ENCODE data around the gene ETFBKMT. TPM values are rescaled to one million over a fixed set of nuclear protein-coding genes. Genes with fewer than 3 reads are reported as not detected.

Gene ETFBKMT
- total and polyA plus RNA-seq, 2 of the 13 experiments (the other 11 are each of a cell fraction or from before 2014, with no cell fraction given): 0.62 to 0.93 TPM

DNA sequence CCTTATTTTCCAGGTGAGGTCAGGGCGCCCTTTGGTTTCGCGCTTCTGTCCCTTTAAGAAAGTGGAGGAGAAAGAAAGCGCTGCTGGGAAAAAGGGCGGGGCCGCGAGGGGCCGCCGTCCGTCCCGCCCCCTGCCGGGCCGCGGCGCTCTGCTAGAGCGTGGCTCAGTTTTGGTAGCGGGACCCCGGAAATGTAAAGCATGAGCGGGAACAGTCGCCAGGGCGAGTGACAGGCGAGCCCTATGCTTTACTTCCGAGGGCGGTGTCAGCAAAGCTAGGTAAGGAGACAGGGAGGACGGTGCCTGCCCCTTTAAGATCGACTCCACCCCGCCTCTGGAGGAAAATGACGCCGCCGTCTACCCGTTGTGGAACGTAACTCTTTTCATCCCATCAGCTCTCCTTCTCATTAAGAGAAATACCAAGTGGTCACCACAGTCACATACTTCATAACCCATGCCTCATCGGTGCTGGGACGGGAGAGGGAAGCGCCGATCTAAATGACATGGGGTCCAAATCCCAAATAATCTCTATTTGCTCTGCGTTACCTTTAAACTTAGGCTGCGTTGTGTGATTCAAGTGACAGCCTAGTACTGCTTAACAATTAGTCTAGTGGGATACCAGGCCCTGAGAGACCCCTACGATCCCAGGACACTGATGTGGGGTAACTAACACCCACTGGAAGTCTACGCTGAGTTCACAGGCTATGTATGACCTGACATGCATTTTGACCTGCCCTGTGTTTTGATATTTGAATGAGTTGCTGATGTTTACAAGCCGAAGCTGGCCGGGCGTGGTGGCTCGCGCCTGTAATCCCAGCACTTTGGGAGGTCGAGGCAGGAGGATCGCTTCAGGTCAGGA lies at the start of gene ETFBKMT (continued):
- TF ChIP-seq, protein P1, sequence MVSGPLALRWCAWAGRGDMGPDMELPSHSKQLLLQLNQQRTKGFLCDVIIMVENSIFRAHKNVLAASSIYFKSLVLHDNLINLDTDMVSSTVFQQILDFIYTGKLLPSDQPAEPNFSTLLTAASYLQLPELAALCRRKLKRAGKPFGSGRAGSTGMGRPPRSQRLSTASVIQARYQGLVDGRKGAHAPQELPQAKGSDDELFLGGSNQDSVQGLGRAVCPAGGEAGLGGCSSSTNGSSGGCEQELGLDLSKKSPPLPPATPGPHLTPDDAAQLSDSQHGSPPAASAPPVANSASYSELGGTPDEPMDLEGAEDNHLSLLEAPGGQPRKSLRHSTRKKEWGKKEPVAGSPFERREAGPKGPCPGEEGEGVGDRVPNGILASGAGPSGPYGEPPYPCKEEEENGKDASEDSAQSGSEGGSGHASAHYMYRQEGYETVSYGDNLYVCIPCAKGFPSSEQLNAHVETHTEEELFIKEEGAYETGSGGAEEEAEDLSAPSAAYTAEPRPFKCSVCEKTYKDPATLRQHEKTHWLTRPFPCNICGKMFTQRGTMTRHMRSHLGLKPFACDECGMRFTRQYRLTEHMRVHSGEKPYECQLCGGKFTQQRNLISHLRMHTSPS (CRISPR knock-in tag; IDR thresholded peaks at IDR 0.05; ENCODE audit: low read depth): no peak
- no peak for TF ChIP-seq ZNF570 (CRISPR knock-in tag; IDR thresholded peaks at IDR 0.05; ENCODE audit: borderline replicate concordance)
- TF ChIP-seq ZNF737 (CRISPR knock-in tag; IDR thresholded peaks at IDR 0.05; ENCODE audit: borderline replicate concordance): no peak
- no peak for TF ChIP-seq ZNF275 (CRISPR knock-in tag; IDR thresholded peaks at IDR 0.05; ENCODE audit: borderline replicate concordance)
- no peak; the same call in 1 of the 2 replicates for TF ChIP-seq ATF2 (CRISPR knock-in tag; IDR thresholded peaks at IDR 0.05)
- TF ChIP-seq ZNF761 (CRISPR knock-in tag; conservative IDR thresholded peaks at IDR 0.05): no peak
- no peak for TF ChIP-seq ZNF101 (CRISPR knock-in tag; IDR thresholded peaks at IDR 0.05; ENCODE audit: borderline replicate concordance, low read depth)
- TF ChIP-seq FOSL1 (CRISPR knock-in tag; IDR thresholded peaks at IDR 0.05; ENCODE audit: borderline replicate concordance): no peak
- TF ChIP-seq DR1 (CRISPR knock-in tag; IDR thresholded peaks at IDR 0.05): no peak
- TF ChIP-seq HCFC1 (IDR thresholded peaks at IDR 0.05; ENCODE audit: low read depth, low read length): no peak
- TF ChIP-seq, protein P2, sequence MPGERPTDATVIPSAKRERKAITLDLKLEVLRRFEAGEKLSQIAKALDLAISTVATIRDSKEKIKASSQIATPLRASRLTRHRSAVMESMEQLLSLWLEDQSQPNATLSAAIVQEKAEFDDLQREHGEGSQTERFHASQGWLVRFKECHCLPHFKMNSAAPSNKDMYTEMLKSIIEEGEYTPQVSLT (CRISPR knock-in tag; IDR thresholded peaks at IDR 0.05; ENCODE audit: borderline replicate concordance, low read depth): 0 out of 2 replicates have a peak, but pooled peaks have one; percentile 57
- TF ChIP-seq RAD21 (CRISPR knock-in tag; IDR thresholded peaks at IDR 0.05): peak; percentile 57; the same call in 1 of the 2 replicates
- TF ChIP-seq STAG1 (CRISPR knock-in tag; IDR thresholded peaks at IDR 0.05): no peak
- no peak for TF ChIP-seq ZNF552 (CRISPR knock-in tag; IDR thresholded peaks at IDR 0.05; ENCODE audit: borderline replicate concordance)
- TF ChIP-seq, protein P3, sequence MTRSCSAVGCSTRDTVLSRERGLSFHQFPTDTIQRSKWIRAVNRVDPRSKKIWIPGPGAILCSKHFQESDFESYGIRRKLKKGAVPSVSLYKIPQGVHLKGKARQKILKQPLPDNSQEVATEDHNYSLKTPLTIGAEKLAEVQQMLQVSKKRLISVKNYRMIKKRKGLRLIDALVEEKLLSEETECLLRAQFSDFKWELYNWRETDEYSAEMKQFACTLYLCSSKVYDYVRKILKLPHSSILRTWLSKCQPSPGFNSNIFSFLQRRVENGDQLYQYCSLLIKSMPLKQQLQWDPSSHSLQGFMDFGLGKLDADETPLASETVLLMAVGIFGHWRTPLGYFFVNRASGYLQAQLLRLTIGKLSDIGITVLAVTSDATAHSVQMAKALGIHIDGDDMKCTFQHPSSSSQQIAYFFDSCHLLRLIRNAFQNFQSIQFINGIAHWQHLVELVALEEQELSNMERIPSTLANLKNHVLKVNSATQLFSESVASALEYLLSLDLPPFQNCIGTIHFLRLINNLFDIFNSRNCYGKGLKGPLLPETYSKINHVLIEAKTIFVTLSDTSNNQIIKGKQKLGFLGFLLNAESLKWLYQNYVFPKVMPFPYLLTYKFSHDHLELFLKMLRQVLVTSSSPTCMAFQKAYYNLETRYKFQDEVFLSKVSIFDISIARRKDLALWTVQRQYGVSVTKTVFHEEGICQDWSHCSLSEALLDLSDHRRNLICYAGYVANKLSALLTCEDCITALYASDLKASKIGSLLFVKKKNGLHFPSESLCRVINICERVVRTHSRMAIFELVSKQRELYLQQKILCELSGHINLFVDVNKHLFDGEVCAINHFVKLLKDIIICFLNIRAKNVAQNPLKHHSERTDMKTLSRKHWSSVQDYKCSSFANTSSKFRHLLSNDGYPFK (CRISPR knock-in tag; IDR thresholded peaks at IDR 0.05; ENCODE audit: borderline replicate concordance): peak; percentile 56; the same call in 1 of the 2 replicates
- TF ChIP-seq RBM39 (IDR thresholded peaks at IDR 0.05; ENCODE audit: low read depth, low read length, poor library complexity, severe bottlenecking): peak; percentile 64
- TF ChIP-seq TARDBP (CRISPR knock-in tag; IDR thresholded peaks at IDR 0.05): no peak
- TF ChIP-seq, protein P4, sequence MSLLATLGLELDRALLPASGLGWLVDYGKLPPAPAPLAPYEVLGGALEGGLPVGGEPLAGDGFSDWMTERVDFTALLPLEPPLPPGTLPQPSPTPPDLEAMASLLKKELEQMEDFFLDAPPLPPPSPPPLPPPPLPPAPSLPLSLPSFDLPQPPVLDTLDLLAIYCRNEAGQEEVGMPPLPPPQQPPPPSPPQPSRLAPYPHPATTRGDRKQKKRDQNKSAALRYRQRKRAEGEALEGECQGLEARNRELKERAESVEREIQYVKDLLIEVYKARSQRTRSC (CRISPR knock-in tag; IDR thresholded peaks at IDR 0.05; ENCODE audit: low read depth): no peak
